ENCODE measurements around the gene PLA2G2C.

PLA2G2C gene

GRCh38 chr1:20185834-20186782 is at the start of gene PLA2G2C, which contains the start of gene UBXN10:
TSS of gene PLA2G2C (minus strand) at chr1:20186518. CDS start at chr1:20177363, 9,155 bp downstream.
TSS of gene UBXN10 (plus strand) at chr1:20186096. CDS start at chr1:20190562, 4,466 bp downstream.
- TF ChIP-seq GATA2 (IDR thresholded peaks at IDR 0.05; ENCODE audit: low read depth, low read length), result no peak
- TF ChIP-seq GATA3 (IDR thresholded peaks at IDR 0.05; ENCODE audit: low read depth, low read length), result no peak

GRCh38 chr1:20234788-20235535 is 48.6 kb upstream of the PLA2G2C start:
- no peak for TF ChIP-seq GATA2 (IDR thresholded peaks at IDR 0.05; ENCODE audit: low read depth, low read length)

GRCh38 chr1:20233866-20234265 is 47.5 kb upstream of the PLA2G2C start:
- no peak for TF ChIP-seq GATA3 (IDR thresholded peaks at IDR 0.05; ENCODE audit: low read depth, low read length)
- TF ChIP-seq GATA2 (IDR thresholded peaks at IDR 0.05; ENCODE audit: low read depth, low read length), result no peak

GRCh38 chr1:20233394-20233793 is 47.1 kb upstream of the PLA2G2C start:
- TF ChIP-seq GATA3 (IDR thresholded peaks at IDR 0.05; ENCODE audit: low read depth, low read length) (no peak), GATA2 (IDR thresholded peaks at IDR 0.05; ENCODE audit: low read depth, low read length) (no peak)

- TF ChIP-seq GATA2 (IDR thresholded peaks at IDR 0.05; ENCODE audit: low read depth, low read length), result peak; percentile 58
Measured at GRCh38 chr1:20232564-20232963, 46.2 kb upstream of the PLA2G2C start.

- TF ChIP-seq GATA2 (IDR thresholded peaks at IDR 0.05; ENCODE audit: low read depth, low read length), result no peak
- TF ChIP-seq GATA3 (IDR thresholded peaks at IDR 0.05; ENCODE audit: low read depth, low read length), result no peak
Measured at GRCh38 chr1:20229171-20229570, 42.9 kb upstream of the PLA2G2C start.

- TF ChIP-seq GATA2 (IDR thresholded peaks at IDR 0.05; ENCODE audit: low read depth, low read length) (no peak), GATA3 (IDR thresholded peaks at IDR 0.05; ENCODE audit: low read depth, low read length) (no peak)
Measured at GRCh38 chr1:20228314-20228825, 42.1 kb upstream of the PLA2G2C start.

GRCh38 chr1:20227704-20228103 is 41.4 kb upstream of the PLA2G2C start:
- TF ChIP-seq GATA2 (IDR thresholded peaks at IDR 0.05; ENCODE audit: low read depth, low read length) (no peak), GATA3 (IDR thresholded peaks at IDR 0.05; ENCODE audit: low read depth, low read length) (no peak)

- TF ChIP-seq GATA2 (IDR thresholded peaks at IDR 0.05; ENCODE audit: low read depth, low read length) (no peak), GATA3 (IDR thresholded peaks at IDR 0.05; ENCODE audit: low read depth, low read length) (no peak)
Measured at GRCh38 chr1:20224546-20224945, 38.2 kb upstream of the PLA2G2C start.

GRCh38 chr1:20223551-20224419 is 37.5 kb upstream of the PLA2G2C start:
- TF ChIP-seq GATA3 (IDR thresholded peaks at IDR 0.05; ENCODE audit: low read depth, low read length), result no peak
- no peak for TF ChIP-seq GATA2 (IDR thresholded peaks at IDR 0.05; ENCODE audit: low read depth, low read length)

GRCh38 chr1:20223106-20223505 is 36.8 kb upstream of the PLA2G2C start:
- no peak for TF ChIP-seq GATA3 (IDR thresholded peaks at IDR 0.05; ENCODE audit: low read depth, low read length)
- TF ChIP-seq GATA2 (IDR thresholded peaks at IDR 0.05; ENCODE audit: low read depth, low read length), result no peak

- no peak for TF ChIP-seq GATA3 (IDR thresholded peaks at IDR 0.05; ENCODE audit: low read depth, low read length)
- no peak for TF ChIP-seq GATA2 (IDR thresholded peaks at IDR 0.05; ENCODE audit: low read depth, low read length)
Measured at GRCh38 chr1:20220036-20220435, 33.7 kb upstream of the PLA2G2C start.

GRCh38 chr1:20216574-20216973 is 30.3 kb upstream of the PLA2G2C start:
- TF ChIP-seq GATA2 (IDR thresholded peaks at IDR 0.05; ENCODE audit: low read depth, low read length) (no peak), GATA3 (IDR thresholded peaks at IDR 0.05; ENCODE audit: low read depth, low read length) (no peak)

All from SH-SY5Y (cell line).